Activated B cell treated with CpG ODN at 0.5 μM for 24 hours (primary cell): Measurements from ENCODE around the gene NDUFAF5. TPM values are rescaled to one million over a fixed set of nuclear protein-coding genes. Genes with fewer than 3 reads are reported as not detected.

Source experiments
- ATAC-seq: fragments of 200-7000 bp; cut with Tn5 transposase; one replicate; pipeline ENCODE4 v1.10.0; 2021; ENCODE audit warnings: low read depth, mild to moderate bottlenecking, moderate library complexity
- CTCF ChIA-PET: fragments of 350-600 bp; sonication (Branson Sonifier 250); formaldehyde crosslinking; loops from one replicate; lab custom pipeline; 2021; ENCODE audit warnings: antibody characterized with exemption; lab: Charles Lee
- POLR2A ChIA-PET: fragments of 350-600 bp; sonication (Branson Sonifier 250); formaldehyde crosslinking; loops from one replicate; lab custom pipeline; 2021; ENCODE audit warnings: antibody characterized with exemption; lab: Charles Lee
- DNase-seq: peaks from one replicate; pipeline ENCODE4 v3.0.0; 2022
- H3K27ac Mint-ChIP-seq: one replicate; pipeline ENCODE4 v1.8.0; 2020; ENCODE audit warnings: mixed read lengths
- H3K27me3 Mint-ChIP-seq: one replicate; pipeline ENCODE4 v1.8.0; 2021; ENCODE audit warnings: mixed read lengths
- H3K36me3 Mint-ChIP-seq: one replicate; pipeline ENCODE4 v1.8.0; 2021; ENCODE audit warnings: low read depth, mixed read lengths
- H3K4me1 Mint-ChIP-seq: one replicate; pipeline ENCODE4 v1.8.0; 2021; ENCODE audit warnings: mixed read lengths
- H3K4me3 Mint-ChIP-seq: one replicate; pipeline ENCODE4 v1.8.0; 2020; ENCODE audit warnings: mild to moderate bottlenecking, mixed read lengths
- H3K9me3 Mint-ChIP-seq: one replicate; pipeline ENCODE4 v1.8.0; 2020; ENCODE audit warnings: mixed read lengths
- CTCF ChIP-seq: fragments of 200-600 bp; IDR thresholded peaks from one replicate; pipeline ENCODE4 v1.8.0; 2022; ENCODE audit warnings: antibody characterized with exemption, mild to moderate bottlenecking
- intact Hi-C: fragments of 100-400 bp; cut with micrococcal nuclease; formaldehyde crosslinking; loops from one replicate; pipeline ENCODE4 v1.15.1; 2024
- total RNA-seq: library from RNA; stranded (reverse); gene quantifications from 2 replicates; pipeline ENCODE4 v1.2.3, GENCODE V29; 2022

NDUFAF5 gene
- total RNA-seq, 1 donor from 2014 or later = 29.8 TPM

- Mint-ChIP-seq H3K4me3 (no peak overlapping the region), H3K4me1 (peaks cover 2% of the 10 kb centered on the region), H3K27me3 (peaks cover 6% of the 10 kb centered on the region), H3K27ac (no peak overlapping the region), H3K9me3 (no peaks in the 10 kb centered on the region), H3K36me3 (no peaks in the 10 kb centered on the region)
- TF ChIP-seq CTCF = no peak
- intact Hi-C loops = no loop called here
- ChIA-PET CTCF (no interaction called here), POLR2A (no interaction called here)
- DNase-seq (no peak), ATAC-seq (no peak)
Measured at GRCh38 chr20:13857304-13857703, 72.5 kb downstream of the NDUFAF5 start.

- peaks cover 2% of the 10 kb centered on the region for H3K4me1 Mint-ChIP-seq
- ChIA-PET POLR2A (no interaction called here), CTCF (no interaction called here)
- no peak overlapping the region for H3K4me3 Mint-ChIP-seq
- no peaks in the 10 kb centered on the region for H3K36me3 Mint-ChIP-seq
- no peak for TF ChIP-seq CTCF
- ATAC-seq (no peak), DNase-seq (no peak)
- no peak overlapping the region for H3K27ac Mint-ChIP-seq
- peaks cover 6% of the 10 kb centered on the region for H3K27me3 Mint-ChIP-seq
- intact Hi-C loops = no loop called here
- no peaks in the 10 kb centered on the region for H3K9me3 Mint-ChIP-seq
Measured at GRCh38 chr20:13857961-13858360, 73.1 kb downstream of the NDUFAF5 start.

GRCh38 chr20:13858439-13858838, 73.6 kb downstream of the NDUFAF5 start:
- CTCF ChIA-PET = no interaction called here

GRCh38 chr20:13858871-13859270, 74.0 kb downstream of the NDUFAF5 start:
- ChIA-PET CTCF (no interaction called here), POLR2A (no interaction called here)
- ATAC-seq (no peak), DNase-seq (no peak)
- Mint-ChIP-seq H3K27ac (no peak overlapping the region), H3K4me3 (no peak overlapping the region), H3K36me3 (no peaks in the 10 kb centered on the region), H3K9me3 (no peaks in the 10 kb centered on the region), H3K4me1 (peaks cover 2% of the 10 kb centered on the region), H3K27me3 (peaks cover 6% of the 10 kb centered on the region)
- intact Hi-C loops = no loop called here
- TF ChIP-seq CTCF = no peak

More at GRCh38 chr20:13858439-13858838, 73.6 kb downstream of the NDUFAF5 start:
- peaks cover 6% of the 10 kb centered on the region for H3K27me3 Mint-ChIP-seq
- no peaks in the 10 kb centered on the region for H3K9me3 Mint-ChIP-seq
- TF ChIP-seq CTCF = no peak
- no peaks in the 10 kb centered on the region for H3K36me3 Mint-ChIP-seq
- ATAC-seq (no peak), DNase-seq (no peak)
- no peak overlapping the region for H3K27ac Mint-ChIP-seq
- POLR2A ChIA-PET = no interaction called here
- intact Hi-C loops = no loop called here
- H3K4me1 Mint-ChIP-seq = peaks cover 2% of the 10 kb centered on the region
- no peak overlapping the region for H3K4me3 Mint-ChIP-seq

GRCh38 chr20:13862245-13862644, 77.4 kb downstream of the NDUFAF5 start:
- ChIA-PET POLR2A (no interaction called here), CTCF (no interaction called here)
- intact Hi-C loops = no loop called here
- TF ChIP-seq CTCF = no peak
- no peaks in the 10 kb centered on the region for H3K36me3 Mint-ChIP-seq
- peaks cover 5% of the 10 kb centered on the region for H3K27me3 Mint-ChIP-seq
- H3K9me3 Mint-ChIP-seq = no peaks in the 10 kb centered on the region
- no peak for ATAC-seq
- no peak for DNase-seq
- no peak overlapping the region for H3K27ac Mint-ChIP-seq
- no peak overlapping the region for H3K4me3 Mint-ChIP-seq
- H3K4me1 Mint-ChIP-seq = no peaks in the 10 kb centered on the region
